ENCODE measurements around the gene DUSP8.

GRCh38 chr11:1504581-1505290 lies 67.3 kb downstream of the DUSP8 start:
- TF ChIP-seq TEAD4 (IDR thresholded peaks at IDR 0.05; ENCODE audit: low read length) = no peak
- TF ChIP-seq TEAD4 (CRISPR knock-in tag; IDR thresholded peaks at IDR 0.05; ENCODE audit: borderline replicate concordance) = no peak
- TF ChIP-seq POLR2AphosphoS5 (IDR thresholded peaks at IDR 0.05; ENCODE audit: control insufficient read depth, insufficient read depth, low read depth, low read length) = no peak
- no peak for TF ChIP-seq YY1 (IDR thresholded peaks at IDR 0.05; ENCODE audit: borderline replicate concordance in 1 of 3, control insufficient read depth in 1 of 3, extremely low read depth in 1 of 3, insufficient read depth in 3 of 3, insufficient read length in 1 of 3, insufficient replicate concordance in 2 of 3, low read depth in 1 of 3, low read length in 2 of 3)
- no peak for TF ChIP-seq CTCF (IDR thresholded peaks at IDR 0.05 in 2 of 3, conservative IDR thresholded peaks at IDR 0.05 in 1 of 3; ENCODE audit: insufficient read depth in 2 of 3, low read depth in 1 of 3, low read length in 3 of 3)
- TF ChIP-seq SMC3 (conservative IDR thresholded peaks at IDR 0.05; ENCODE audit: insufficient read depth, low read depth, low read length) = no peak
- TF ChIP-seq TCF7L2 (IDR thresholded peaks at IDR 0.05; ENCODE audit: low read depth, low read length) = no peak
- TF ChIP-seq SP1 (CRISPR knock-in tag; IDR thresholded peaks at IDR 0.05) = no peak
